K562 (cell line): ENCODE results near the gene COPE. TPM values are rescaled to one million over a fixed set of nuclear protein-coding genes. Genes with fewer than 3 reads are reported as not detected.

Source experiments
- ATAC-seq: fragments of 200-7000 bp; cut with Tn5 transposase; 3 replicates; pipeline ENCODE4 v1.9.1; 2020; ENCODE audit warnings: moderate library complexity
- BruUV-seq: library from RNA; stranded (reverse); fragments of 400-500 nt; replicated peaks from 2 replicates; lab custom pipeline; 2021; lab: Mats Ljungman, UMichigan
- CTCF ChIA-PET: fragments of 300-600 bp; formaldehyde crosslinking; extraction: SDS; loops from one replicate; lab custom pipeline; 2021; ENCODE audit warnings: low intra/inter-chr PET ratio; lab: Yijun Ruan, JAX
- POLR2A ChIA-PET: fragments of 300-600, 350-650 bp; sonication (Branson Sonifier 250); formaldehyde crosslinking; extraction: SDS; loops from one replicate; lab custom pipeline; 2021; ENCODE audit warnings: antibody characterized with exemption, inconsistent platforms; lab: Yijun Ruan, JAX
- DNase-seq, 4 experiments: peaks; one replicate each; pipeline versions ENCODE4 v3.0.0 to v3.0.0-alpha.2; 2011 to 2018; ENCODE audit warnings: low spot score in 3 of 4, mixed read lengths in 3 of 4; ENCODE audit errors: extremely low read depth in 1 of 4
- FAIRE-seq: peaks from 2 replicates; lab custom pipeline; 2011; peaks lifted over from hg19 to GRCh38; lab: Jason Lieb, UNC
- H2AFZ ChIP-seq: 2 replicates; pipeline ENCODE4 v1.6.0; 2011; ENCODE audit warnings: low read depth, low read length, control low read depth, inconsistent platforms
- H3K27ac ChIP-seq: fragments of 200-600 bp; 3 replicates; pipeline ENCODE4 v1.8.0; 2011; ENCODE audit warnings: low read depth, mild to moderate bottlenecking, control low read depth, inconsistent platforms, low read length, moderate library complexity, mixed read lengths; ENCODE audit errors: extremely low read depth
- H3K27me3 ChIP-seq, 2 experiments: fragments of 300-600 bp in 1 of 2; 2 replicates in 1 of 2; 3 replicates in 1 of 2; pipeline versions ENCODE4 v1.6.0 to v1.8.0; 2011; ENCODE audit warnings: inconsistent platforms in 2 of 2, low read length in 2 of 2, mild to moderate bottlenecking in 1 of 2, mixed read lengths in 1 of 2, moderate library complexity in 1 of 2; ENCODE audit not compliant: control insufficient read depth in 2 of 2, insufficient read depth in 2 of 2
- H3K36me3 ChIP-seq: fragments of 300-600 bp; 3 replicates; pipeline ENCODE4 v1.8.0; 2011; ENCODE audit warnings: mild to moderate bottlenecking, low read length, inconsistent platforms; ENCODE audit not compliant: control insufficient read depth, insufficient read depth
- H3K4me1 ChIP-seq, 2 experiments: fragments of 200-600 bp in 1 of 2; replicated peaks in 1 of 2; 2 replicates in 1 of 2; 3 replicates in 1 of 2; pipeline versions ENCODE4 v1.5.1 to v1.8.0; 2011; ENCODE audit warnings: inconsistent platforms in 2 of 2, low read length in 2 of 2, mild to moderate bottlenecking in 1 of 2, mixed read lengths in 1 of 2, moderate library complexity in 1 of 2; ENCODE audit not compliant: control insufficient read depth in 2 of 2, insufficient read depth in 2 of 2
- H3K4me2 ChIP-seq: 2 replicates; pipeline ENCODE4 v1.6.1; 2011; ENCODE audit warnings: low read length, control low read depth, inconsistent platforms, mixed read lengths; ENCODE audit not compliant: insufficient read depth
- H3K4me3 ChIP-seq: fragments of 200-600 bp; sonication (generic), shearing (Covaris generic); 2 replicates; pipeline ENCODE4 v1.5.1; 2016; ENCODE audit warnings: control low read depth, inconsistent platforms
- H3K79me2 ChIP-seq: fragments of 200-600 bp; 3 replicates; pipeline ENCODE4 v1.8.0; 2011; ENCODE audit warnings: low read length, inconsistent platforms; ENCODE audit not compliant: control insufficient read depth, insufficient read depth
- H3K9ac ChIP-seq, 2 experiments: 2 replicates each; pipeline versions ENCODE4 v1.6.0 to v1.6.1; 2011; ENCODE audit warnings: low read depth in 2 of 2, low read length in 2 of 2, control low read depth in 1 of 2, inconsistent platforms in 1 of 2, mild to moderate bottlenecking in 1 of 2, mixed read lengths in 1 of 2; ENCODE audit not compliant: insufficient read depth in 1 of 2
- H3K9me1 ChIP-seq: one replicate; pipeline ENCODE4 v1.6.0; 2011; ENCODE audit warnings: inconsistent platforms, mild to moderate bottlenecking, low read length, moderate library complexity; ENCODE audit not compliant: control insufficient read depth, insufficient read depth
- H3K9me3 ChIP-seq: replicated peaks from 2 replicates; pipeline ENCODE4 v1.5.1; 2011; ENCODE audit warnings: low read depth, low read length, inconsistent platforms; ENCODE audit not compliant: control insufficient read depth, insufficient read depth
- H4K20me1 ChIP-seq: replicated peaks from 2 replicates; pipeline ENCODE4 v1.6.1; 2011; ENCODE audit warnings: low read length, inconsistent platforms, mixed read lengths; ENCODE audit not compliant: control insufficient read depth, insufficient read depth
- ARHGAP35 ChIP-seq: fragments of 450-650 bp; IDR thresholded peaks from 2 replicates; pipeline ENCODE4 v1.6.1; 2018; ENCODE audit not compliant: partially characterized antibody
- ARNT ChIP-seq, 2 experiments: fragments of 450-650 bp; IDR thresholded peaks; 2 replicates each; pipeline ENCODE4 v1.6.1; 2016; ENCODE audit warnings: mild to moderate bottlenecking in 1 of 2
- CCNT2 ChIP-seq: IDR thresholded peaks from 2 replicates; pipeline ENCODE4 v1.6.1; 2011; ENCODE audit warnings: borderline replicate concordance, low read depth, mild to moderate bottlenecking, moderate library complexity, mixed read lengths, low read length; ENCODE audit not compliant: insufficient read length; ENCODE audit errors: extremely low read depth
- KLF16 ChIP-seq: IDR thresholded peaks from 2 replicates; pipeline ENCODE4 v1.6.1; 2016; ENCODE audit warnings: antibody characterized with exemption
- POLR2AphosphoS5 ChIP-seq: IDR thresholded peaks from 2 replicates; pipeline ENCODE4 v1.6.1; 2011; ENCODE audit warnings: mild to moderate bottlenecking, low read depth, low read length, moderate library complexity; ENCODE audit not compliant: control insufficient read depth, insufficient read depth
- RAD21 ChIP-seq, 2 experiments: fragments of 250-450 bp in 1 of 2; fragments of 450-650 bp in 1 of 2; sonication (Bioruptor Pico) in 1 of 2; formaldehyde crosslinking in 1 of 2; IDR thresholded peaks in 1 of 2; conservative IDR thresholded peaks in 1 of 2; 2 replicates each; pipeline versions ENCODE4 v1.4.0 to v1.8.0; 2020 to 2022; ENCODE audit warnings: mild to moderate bottlenecking in 2 of 2, moderate library complexity in 1 of 2
- RB1 ChIP-seq: fragments of 450-650 bp; IDR thresholded peaks from 2 replicates; pipeline ENCODE4 v1.6.1; 2017; ENCODE audit warnings: low read depth, mild to moderate bottlenecking
- SIX5 ChIP-seq, 2 experiments: IDR thresholded peaks; 2 replicates each; pipeline ENCODE4 v1.6.1; 2011; ENCODE audit warnings: low read length in 2 of 2, borderline replicate concordance in 1 of 2, low read depth in 1 of 2, mild to moderate bottlenecking in 1 of 2, moderate library complexity in 1 of 2; ENCODE audit not compliant: insufficient read depth in 1 of 2
- SP1 ChIP-seq: sonication (generic); formaldehyde crosslinking; IDR thresholded peaks from 2 replicates; pipeline ENCODE4 v1.8.1; 2022; ENCODE audit warnings: mild to moderate bottlenecking, missing genetic modification reagents
- ZBTB33 ChIP-seq: sonication (generic); formaldehyde crosslinking; IDR thresholded peaks from 2 replicates; pipeline ENCODE4 v1.8.1; 2023; ENCODE audit warnings: mild to moderate bottlenecking, missing genetic modification reagents
- ZNF133 ChIP-seq: fragments of 250-450 bp; sonication (Bioruptor Pico); IDR thresholded peaks from 2 replicates; pipeline ENCODE4 v1.4.0; 2020; ENCODE audit warnings: mild to moderate bottlenecking
- WGBS: fragments of 100-300 bp; shearing (Covaris generic); methylation state at CpG from one replicate; pipeline ENCODE4 v1.1.6; 2016; ENCODE audit warnings: low coverage, mixed read lengths; ENCODE audit not compliant: insufficient coverage; ENCODE audit errors: missing lambda C conversion rate; 5-methylcytosine and 5-hydroxymethylcytosine counted together
- in situ Hi-C: fragments of 300-500 bp; cut with MboI; formaldehyde crosslinking; loops from 4 replicates; pipeline ENCODE4 v1.15.0; 2018; ENCODE audit warnings: inconsistent platforms, mixed read lengths
- intact Hi-C: fragments of 100-400 bp; cut with micrococcal nuclease; formaldehyde crosslinking; loops from 2 replicates; pipeline ENCODE4 v1.14.2; 2022
- polyA plus RNA-seq, 8 experiments: library from polyadenylated mRNA; depleted of rRNA in 4 of 8; stranded (reverse) in 5 of 8; unstranded in 3 of 8; fragments of >200 nt; fragmentation: Nextera tagmentation in 2 of 8; fragmentation: Illumina TruSeq in 1 of 8; extraction: Ambion mirVana in 2 of 8; extraction: Trizol in 1 of 8; gene quantifications; 2 replicates each; pipeline versions ENCODE4 v1.2.1 to v1.2.3, GENCODE V29; 2011 to 2014; ENCODE audit warnings: inconsistent platforms in 1 of 8, missing spikeins in 1 of 8
- total RNA-seq, 7 experiments: library from RNA; depleted of rRNA in 6 of 7; stranded (reverse); fragments of >200 nt in 6 of 7; fragmentation: Illumina TruSeq in 2 of 7; extraction: Trizol in 2 of 7; gene quantifications; 2 replicates each; pipeline versions ENCODE4 v1.2.1 to v1.2.3, GENCODE V29; 2011 to 2021; ENCODE audit warnings: low replicate concordance in 1 of 7
- TF ChIP-seq, protein P1 (sequence below): sonication (generic); formaldehyde crosslinking; IDR thresholded peaks from 2 replicates; pipeline ENCODE4 v1.9.0; 2022; ENCODE audit warnings: mild to moderate bottlenecking, missing genetic modification reagents
- TF ChIP-seq, protein P2 (sequence below): sonication (generic); formaldehyde crosslinking; IDR thresholded peaks from 2 replicates; pipeline ENCODE4 v1.8.1; 2023; ENCODE audit warnings: mild to moderate bottlenecking, missing genetic modification reagents

COPE gene
- total and polyA plus RNA-seq, 9 of the 15 experiments (the other 6 are each of a cell fraction or from before 2014, with no cell fraction given), result 5.8 to 273 (median 147) TPM

DNA sequence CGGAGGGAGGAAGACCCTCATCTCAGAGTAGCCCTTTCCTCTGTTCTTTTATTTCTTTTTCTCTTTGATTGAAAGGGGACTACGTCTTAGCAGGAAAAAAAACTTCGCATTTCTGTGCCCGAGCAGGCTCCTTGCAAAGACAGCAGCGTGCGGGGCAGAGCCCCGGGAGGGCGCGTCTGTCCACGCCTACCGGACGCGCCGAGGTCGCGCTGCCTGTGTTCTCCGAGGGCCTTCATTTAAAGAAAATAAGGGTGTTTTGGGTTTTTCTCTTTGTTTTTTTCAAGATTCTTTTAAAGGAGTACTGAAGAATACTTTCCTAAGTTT is 52.4 kb downstream of the COPE start (continued):
- peak; percentile 7; the same call in 1 of the 2 replicates for TF ChIP-seq ZBTB33 (CRISPR knock-in tag)
- TF ChIP-seq POLR2AphosphoS5, result peak; percentile 18
- peak; percentile 6 for TF ChIP-seq CCNT2

- CTCF ChIA-PET, result interaction anchor here (0.6 to 1.8 kb wide), 6 partner anchors 19 to 687 kb away, joined by 3 to 7 read pairs (median 3); no protein-coding TSS in a partner anchor
- intact Hi-C loops (loop anchor here (5.0 kb wide), 1 partner anchor 94 kb away; no protein-coding TSS in a partner anchor), in situ Hi-C loops (no loop called here)
- ATAC-seq (peak; percentile 99), DNase-seq (peak; percentile 80 to 91 (median 90)), FAIRE-seq (peak; percentile 82)
- H3K27me3 ChIP-seq, result no peaks in the 10 kb centered on the region
- H3K4me1 ChIP-seq, result peaks cover 0 to 49% of the 10 kb centered on the region in 2 experiments; a peak in 4 of 5 replicates
- no peaks in the 10 kb centered on the region for H4K20me1 ChIP-seq
- H3K9ac ChIP-seq, result peak overlapping the region in 1 of 2 experiments; percentile 78; a peak in 2 of 4 replicates
- no peak overlapping the region for H3K4me2 ChIP-seq
- WGBS, result 41% methylated on average over 35 of the region's 38 CpGs
- peaks cover 71% of the 10 kb centered on the region; the same call in 2 of the 3 replicates for H3K36me3 ChIP-seq
- H2AFZ ChIP-seq, result 0 out of 2 replicates have a peak overlapping the region, but pooled peaks have one; percentile 45
- H3K79me2 ChIP-seq, result no peaks in the 10 kb centered on the region
- no TSS peak for BruUV-seq
- H3K27ac ChIP-seq, result peak overlapping the region; percentile 58; the same call in 1 of the 3 replicates
- no peaks in the 10 kb centered on the region for H3K9me3 ChIP-seq
- no peak overlapping the region for H3K4me3 ChIP-seq
- H3K9me1 ChIP-seq, result peaks cover 3% of the 10 kb centered on the region
- POLR2A ChIA-PET, result no interaction called here
- TF ChIP-seq ZNF133 (CRISPR knock-in tag), result no peak
- TF ChIP-seq RAD21 (CRISPR knock-in tag; conservative IDR thresholded peaks at IDR 0.05 in 1 of 2, IDR thresholded peaks at IDR 0.05 in 1 of 2), result peak; percentile 54 to 76
- TF ChIP-seq, protein P1, sequence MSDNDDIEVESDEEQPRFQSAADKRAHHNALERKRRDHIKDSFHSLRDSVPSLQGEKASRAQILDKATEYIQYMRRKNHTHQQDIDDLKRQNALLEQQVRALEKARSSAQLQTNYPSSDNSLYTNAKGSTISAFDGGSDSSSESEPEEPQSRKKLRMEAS (CRISPR knock-in tag), result peak; percentile 87
- peak; percentile 47 for TF ChIP-seq KLF16
- peak; percentile 69; the same call in 1 of the 2 replicates for TF ChIP-seq SP1
- TF ChIP-seq, protein P2, sequence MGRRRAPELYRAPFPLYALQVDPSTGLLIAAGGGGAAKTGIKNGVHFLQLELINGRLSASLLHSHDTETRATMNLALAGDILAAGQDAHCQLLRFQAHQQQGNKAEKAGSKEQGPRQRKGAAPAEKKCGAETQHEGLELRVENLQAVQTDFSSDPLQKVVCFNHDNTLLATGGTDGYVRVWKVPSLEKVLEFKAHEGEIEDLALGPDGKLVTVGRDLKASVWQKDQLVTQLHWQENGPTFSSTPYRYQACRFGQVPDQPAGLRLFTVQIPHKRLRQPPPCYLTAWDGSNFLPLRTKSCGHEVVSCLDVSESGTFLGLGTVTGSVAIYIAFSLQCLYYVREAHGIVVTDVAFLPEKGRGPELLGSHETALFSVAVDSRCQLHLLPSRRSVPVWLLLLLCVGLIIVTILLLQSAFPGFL (CRISPR knock-in tag), result no peak
- 0 out of 4 replicates have a peak, but pooled peaks of 1 of the 2 experiments have one; percentile 4 for TF ChIP-seq SIX5 (IDR thresholded peaks at IDR 0.05; ENCODE audit: borderline replicate concordance in 1 of 2, insufficient read depth in 1 of 2, low read depth in 1 of 2, low read length in 2 of 2)
- TF ChIP-seq RB1, result peak; percentile 92
- no peak for TF ChIP-seq ARNT (IDR thresholded peaks at IDR 0.05)
- no peak for TF ChIP-seq ARHGAP35
Measured at GRCh38 chr19:18865973-18866799, 53.0 kb downstream of the COPE start.
